Measurements from ENCODE around the gene NDUFA8.

GRCh38 chr9:122145592-122145863 is 14.1 kb downstream of the NDUFA8 start:
- TF ChIP-seq CTCF (IDR thresholded peaks at IDR 0.05 in 8 of 11, conservative IDR thresholded peaks at IDR 0.05 in 3 of 11) (no peak), POLR2A (IDR thresholded peaks at IDR 0.05) (no peak)
